Fibroblast of gingiva (primary cell): ENCODE measurements around the gene ENOX2.

Source experiments
- DNase-seq: peaks from one replicate; pipeline ENCODE4 v3.0.0-alpha.2; 2011; ENCODE audit warnings: low read depth

ENOX2 gene

GRCh38 chrX:130879869-130880268 is 23.1 kb downstream of the ENOX2 start:
- DNase-seq: no peak

GRCh38 chrX:130878350-130879341 is 24.4 kb downstream of the ENOX2 start:
- peak; percentile 87 for DNase-seq

- DNase-seq: peak; percentile 49
These were observed 25.1 kb downstream of the ENOX2 start for GRCh38 chrX:130877892-130878341.

- DNase-seq: no peak
These were observed 26.8 kb downstream of the ENOX2 start for GRCh38 chrX:130876226-130876625.

GRCh38 chrX:130874751-130875150 is 28.3 kb downstream of the ENOX2 start:
- peak; percentile 32 for DNase-seq

- no peak for DNase-seq
These were observed 33.8 kb downstream of the ENOX2 start for GRCh38 chrX:130869239-130869638.

- no peak for DNase-seq
These were observed 41.5 kb downstream of the ENOX2 start for GRCh38 chrX:130861462-130861861.

- no peak for DNase-seq
These were observed 45.8 kb downstream of the ENOX2 start for GRCh38 chrX:130857207-130857606.

GRCh38 chrX:130851569-130851968 is 51.4 kb downstream of the ENOX2 start:
- no peak for DNase-seq

- no peak for DNase-seq
These were observed 54.2 kb downstream of the ENOX2 start for GRCh38 chrX:130848763-130849162.

- DNase-seq: no peak
These were observed 56.3 kb downstream of the ENOX2 start for GRCh38 chrX:130846746-130847145.

- no peak for DNase-seq
These were observed 61.2 kb downstream of the ENOX2 start for GRCh38 chrX:130841776-130842175.

GRCh38 chrX:130840345-130840744 is 62.7 kb downstream of the ENOX2 start:
- DNase-seq: no peak

- no peak for DNase-seq
These were observed 66.6 kb downstream of the ENOX2 start for GRCh38 chrX:130836447-130836846.

- DNase-seq: no peak
These were observed 68.2 kb downstream of the ENOX2 start for GRCh38 chrX:130834830-130835229.

- DNase-seq: no peak
These were observed 68.9 kb downstream of the ENOX2 start for GRCh38 chrX:130834149-130834548.

GRCh38 chrX:130831347-130831722 is 71.7 kb downstream of the ENOX2 start:
- DNase-seq: no peak

GRCh38 chrX:130830599-130831346 is 72.2 kb downstream of the ENOX2 start:
- DNase-seq: no peak

- peak; percentile 1 for DNase-seq
These were observed 73.2 kb downstream of the ENOX2 start for GRCh38 chrX:130829526-130830515.

- DNase-seq: no peak
These were observed 74.4 kb downstream of the ENOX2 start for GRCh38 chrX:130828641-130829040.

- DNase-seq: no peak
These were observed 75.4 kb downstream of the ENOX2 start for GRCh38 chrX:130827648-130828047.

- no peak for DNase-seq
These were observed 76.8 kb downstream of the ENOX2 start for GRCh38 chrX:130826249-130826648.
